DMS79 (cell line): ENCODE measurements around the gene KIF3A.

ENCODE experiments used
- DNase-seq: peaks from one replicate; lab custom pipeline; 2025; lab: John Stamatoyannopoulos, UW

Gene KIF3A

GRCh38 chr5:132736853-132737833 lies at the start of gene KIF3A:
TSS of gene KIF3A (minus strand) at chr5:132737546. CDS start at chr5:132737419, 127 bp downstream.
- DNase-seq = peak; percentile 75

GRCh38 chr5:132787076-132787475 lies 49.7 kb upstream of the KIF3A start:
- DNase-seq = no peak

GRCh38 chr5:132785864-132786263 lies 48.5 kb upstream of the KIF3A start:
- no peak for DNase-seq

GRCh38 chr5:132785365-132785764 lies 48.0 kb upstream of the KIF3A start:
- no peak for DNase-seq

- DNase-seq = no peak
Observed at GRCh38 chr5:132782101-132782500, 44.8 kb upstream of the KIF3A start.

GRCh38 chr5:132781029-132781428 lies 43.7 kb upstream of the KIF3A start:
- no peak for DNase-seq

- no peak for DNase-seq
Observed at GRCh38 chr5:132780577-132780976, 43.2 kb upstream of the KIF3A start.

GRCh38 chr5:132779961-132780360 lies 42.6 kb upstream of the KIF3A start:
- DNase-seq = no peak

GRCh38 chr5:132778856-132779255 lies 41.5 kb upstream of the KIF3A start:
- DNase-seq = no peak

GRCh38 chr5:132778129-132778528 lies 40.8 kb upstream of the KIF3A start:
- DNase-seq = no peak

- no peak for DNase-seq
Observed at GRCh38 chr5:132777209-132778069, 40.1 kb upstream of the KIF3A start, which contains the start of gene SEPTIN8. TSS of gene SEPTIN8 (minus strand) at chr5:132777239. CDS start at chr5:132777137, 102 bp downstream.

- no peak for DNase-seq
Observed at GRCh38 chr5:132776938-132777208, 39.5 kb upstream of the KIF3A start.

GRCh38 chr5:132776131-132776937 lies 39.0 kb upstream of the KIF3A start:
- no peak for DNase-seq

- DNase-seq = no peak
Observed at GRCh38 chr5:132775476-132775961, 38.2 kb upstream of the KIF3A start.

GRCh38 chr5:132774896-132775295 lies 37.5 kb upstream of the KIF3A start:
- DNase-seq = no peak

- no peak for DNase-seq
Observed at GRCh38 chr5:132774406-132774805, 37.1 kb upstream of the KIF3A start.

- no peak for DNase-seq
Observed at GRCh38 chr5:132773601-132774355, 36.4 kb upstream of the KIF3A start.

GRCh38 chr5:132773114-132773513 lies 35.8 kb upstream of the KIF3A start:
- DNase-seq = no peak

- DNase-seq = no peak
Observed at GRCh38 chr5:132772291-132773070, 35.1 kb upstream of the KIF3A start.

- no peak for DNase-seq
Observed at GRCh38 chr5:132771503-132771998, 34.2 kb upstream of the KIF3A start.
